Amygdala (tissue), 56 donors: ENCODE results near the gene BHLHE23.
A peak's percentile ranks its signal among the peaks of the same experiment; 100 is the strongest.

ENCODE experiments used
- DNase-seq, 56 donors: peaks; one replicate each; lab custom pipeline; 2025; lab: John Stamatoyannopoulos, UW

Gene BHLHE23

DNA sequence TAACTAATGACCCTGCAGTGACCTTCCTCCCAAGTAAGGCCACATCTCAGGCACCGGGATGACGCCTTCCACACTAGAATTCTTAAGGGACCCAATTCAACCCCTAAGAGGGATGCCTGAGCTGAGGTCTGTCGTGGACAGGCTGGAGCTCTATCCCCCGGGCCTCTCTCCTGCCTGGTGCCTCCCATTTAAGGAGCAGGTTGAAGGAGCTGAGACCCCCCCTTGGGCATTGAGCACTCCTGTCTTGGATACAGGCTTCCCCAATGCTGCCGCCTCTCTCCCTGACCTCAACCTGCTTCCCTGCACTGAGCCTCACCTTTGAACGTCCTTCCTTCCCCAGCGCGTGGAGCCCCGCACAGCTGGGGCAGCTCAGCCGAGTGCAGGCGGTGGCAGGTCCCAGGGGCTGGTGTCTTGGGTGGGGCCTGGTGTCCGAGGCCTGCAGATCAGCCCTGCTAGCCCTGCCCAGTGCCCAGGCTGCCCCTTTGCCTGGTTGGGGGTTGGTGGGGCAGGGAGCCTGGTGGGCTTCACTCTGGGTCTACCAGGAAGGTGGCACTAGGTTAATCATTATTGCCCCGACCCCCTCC lies 19.9 kb upstream of the BHLHE23 start:
- DNase-seq, result no peak

DNA sequence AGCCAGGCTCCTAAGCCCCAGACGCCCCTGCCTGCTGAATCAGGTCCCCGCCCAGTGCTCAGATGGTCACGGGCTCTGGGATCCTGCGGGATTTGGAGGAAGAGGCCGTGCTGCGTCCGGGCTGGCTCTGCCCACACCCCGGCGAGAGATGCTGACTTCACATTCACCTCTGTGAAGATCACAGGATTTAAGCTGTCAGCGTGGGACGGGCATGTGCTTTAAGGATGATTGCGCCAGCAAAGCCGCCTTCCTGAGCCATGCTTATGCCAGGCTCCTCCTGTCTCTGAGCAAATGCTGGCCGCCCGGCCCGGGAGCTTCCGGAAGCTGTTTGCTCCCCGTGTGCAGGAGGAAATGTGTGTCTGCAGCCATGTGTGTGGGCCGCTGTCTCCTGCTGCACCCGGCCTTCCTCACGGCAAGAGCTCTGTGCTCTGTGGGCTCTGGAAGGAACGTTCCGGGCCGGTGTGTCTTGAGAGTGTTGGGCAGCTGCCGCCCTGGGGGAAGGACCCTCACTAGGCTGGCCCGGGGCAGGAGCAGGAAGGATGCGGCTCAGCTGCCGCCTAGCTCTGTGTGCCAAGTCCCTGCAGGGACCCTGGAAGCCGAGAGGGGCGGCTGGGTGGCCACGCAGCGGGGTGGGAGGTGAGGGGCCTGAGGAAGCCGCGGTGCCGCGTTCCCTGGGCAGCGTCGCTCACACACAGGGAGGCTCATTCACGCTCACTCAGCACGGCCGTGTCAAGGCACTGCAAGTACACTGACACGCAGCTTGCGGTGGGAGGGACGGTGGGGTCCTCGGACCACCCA lies 19.0 kb upstream of the BHLHE23 start:
- DNase-seq, result peak in 2 of 56 donors; percentile 4 to 22

DNA sequence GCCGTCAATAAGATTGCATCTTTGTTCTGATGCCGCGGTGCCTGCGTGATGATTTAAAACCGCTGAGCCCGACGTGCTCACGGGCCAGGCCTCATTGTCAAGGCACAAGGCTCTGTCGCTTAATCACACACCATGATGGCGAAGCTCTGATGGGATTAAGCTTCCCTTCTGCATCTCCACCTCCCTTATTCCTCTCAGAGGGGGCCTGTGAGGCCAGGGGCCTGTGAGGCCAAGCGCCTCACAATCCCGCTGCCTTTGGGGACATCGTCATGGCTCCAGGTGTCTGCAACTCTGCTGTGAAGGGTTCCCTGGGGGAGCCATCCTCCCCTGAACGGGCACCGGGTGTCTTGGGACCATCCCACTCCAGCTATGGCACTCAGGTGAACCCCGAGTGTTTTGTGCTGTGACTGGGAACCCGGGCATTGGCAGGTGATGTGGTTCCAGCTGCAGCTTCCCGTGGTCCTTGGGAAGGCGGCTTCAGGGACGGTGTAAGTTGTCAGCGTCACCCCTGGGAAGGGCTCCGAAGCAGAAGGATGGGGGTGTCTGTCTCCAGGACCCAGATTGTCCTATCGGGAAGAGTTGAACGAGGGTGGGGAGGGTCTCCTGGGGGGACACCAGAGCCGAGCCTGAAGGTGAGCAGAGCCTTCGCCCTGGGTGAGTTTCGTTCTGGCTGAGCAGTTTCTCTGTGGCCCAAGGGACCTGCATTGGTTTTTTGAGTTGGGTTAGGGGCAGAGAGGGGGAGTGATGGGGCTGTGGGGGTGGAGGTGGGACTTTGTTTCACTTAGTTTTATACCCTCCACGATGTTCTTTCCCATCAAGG lies 18.0 kb upstream of the BHLHE23 start:
- DNase-seq, result no peak

DNA sequence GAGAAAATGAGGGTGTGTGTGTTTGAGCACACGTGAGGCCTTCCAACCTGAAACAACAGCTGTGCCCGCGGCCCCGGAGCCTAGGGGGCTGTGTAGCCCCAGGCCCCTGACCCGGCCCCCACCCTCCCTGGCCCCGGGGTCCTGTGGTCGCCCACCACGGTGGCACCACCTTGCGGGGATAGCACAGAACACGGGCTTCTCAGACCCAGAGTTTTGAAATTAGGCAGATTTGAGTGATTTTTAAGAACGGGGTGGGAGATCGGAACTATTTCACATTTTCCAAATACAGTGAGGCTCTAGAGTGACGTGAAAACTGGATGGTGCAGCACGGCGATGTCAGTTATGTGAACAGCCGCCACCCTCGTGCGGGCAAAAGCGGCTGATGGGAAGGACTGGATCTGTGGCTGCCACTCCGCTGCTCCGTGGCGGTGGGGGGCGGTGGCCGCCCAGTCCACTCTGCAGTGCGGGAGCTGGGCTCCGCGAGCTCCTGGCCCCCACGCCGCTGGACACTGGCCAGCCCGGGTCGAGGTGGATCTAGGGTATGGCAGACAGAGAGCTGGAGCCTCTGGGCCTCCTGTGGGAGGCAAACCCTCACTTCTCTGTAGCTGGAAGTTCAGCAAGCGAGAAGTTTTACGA lies 17.3 kb upstream of the BHLHE23 start:
- DNase-seq, result no peak

DNA sequence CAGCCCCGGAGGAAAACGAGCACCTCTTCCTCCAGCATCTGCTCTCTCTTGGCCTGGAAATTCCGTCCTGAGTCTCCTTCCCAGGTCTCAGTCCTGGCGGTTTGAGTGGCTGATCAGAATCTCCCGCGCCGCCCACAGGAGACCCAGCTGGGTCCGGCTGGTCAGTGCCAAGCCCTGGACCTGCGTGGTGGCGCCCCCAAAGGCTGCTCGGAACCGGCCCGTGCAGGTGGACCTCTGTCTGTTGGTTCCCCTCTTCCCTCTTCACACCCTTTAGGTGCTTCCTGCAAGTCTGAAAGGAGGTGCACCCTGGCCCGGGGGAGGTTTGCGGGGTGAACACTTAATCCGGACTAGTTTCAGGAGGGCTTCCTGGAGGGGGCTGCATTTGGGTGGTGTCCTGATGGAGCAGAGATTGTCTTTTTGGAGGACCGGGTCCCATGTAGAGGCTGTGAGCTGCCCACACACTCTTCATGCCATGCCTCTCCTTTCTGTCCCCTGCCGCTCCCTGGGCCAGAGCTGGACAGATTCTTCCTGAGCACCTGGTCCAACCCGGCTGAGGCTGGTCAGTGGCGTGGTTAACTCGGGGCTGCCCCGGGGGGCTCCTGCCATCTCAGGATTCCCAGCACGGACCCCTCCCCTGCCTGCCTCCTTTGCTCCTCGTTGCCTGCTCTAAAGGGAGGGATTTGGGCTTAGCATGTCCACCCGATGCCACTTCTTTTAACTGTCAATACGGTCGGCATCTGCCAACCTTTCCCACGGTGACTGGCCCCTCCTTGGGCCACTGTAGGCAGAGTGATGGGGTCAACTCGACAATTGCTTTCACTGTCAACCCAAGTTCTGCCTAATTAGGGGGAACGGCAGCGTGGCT lies 16.5 kb upstream of the BHLHE23 start:
- DNase-seq, result no peak

DNA sequence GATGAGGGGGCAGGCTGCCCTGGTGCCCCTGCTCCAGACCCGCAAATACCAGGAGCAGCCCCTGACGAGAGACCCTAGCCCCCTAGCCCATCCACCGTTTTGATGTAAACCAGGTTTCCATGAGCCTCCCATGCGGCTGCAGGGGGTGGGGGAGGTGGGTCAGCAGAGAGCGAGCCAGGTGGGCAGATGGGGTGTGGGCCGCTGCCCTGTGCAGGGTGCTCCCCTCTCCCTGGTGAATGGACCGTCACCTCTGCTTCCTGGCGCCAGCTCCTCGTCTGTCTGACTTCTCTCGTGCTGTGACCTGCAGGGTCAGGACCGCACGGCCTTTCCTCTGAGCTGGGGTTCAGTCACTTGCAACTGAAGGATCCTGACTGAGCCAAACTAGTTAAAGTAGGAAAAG lies 15.7 kb upstream of the BHLHE23 start:
- DNase-seq, result no peak

DNA sequence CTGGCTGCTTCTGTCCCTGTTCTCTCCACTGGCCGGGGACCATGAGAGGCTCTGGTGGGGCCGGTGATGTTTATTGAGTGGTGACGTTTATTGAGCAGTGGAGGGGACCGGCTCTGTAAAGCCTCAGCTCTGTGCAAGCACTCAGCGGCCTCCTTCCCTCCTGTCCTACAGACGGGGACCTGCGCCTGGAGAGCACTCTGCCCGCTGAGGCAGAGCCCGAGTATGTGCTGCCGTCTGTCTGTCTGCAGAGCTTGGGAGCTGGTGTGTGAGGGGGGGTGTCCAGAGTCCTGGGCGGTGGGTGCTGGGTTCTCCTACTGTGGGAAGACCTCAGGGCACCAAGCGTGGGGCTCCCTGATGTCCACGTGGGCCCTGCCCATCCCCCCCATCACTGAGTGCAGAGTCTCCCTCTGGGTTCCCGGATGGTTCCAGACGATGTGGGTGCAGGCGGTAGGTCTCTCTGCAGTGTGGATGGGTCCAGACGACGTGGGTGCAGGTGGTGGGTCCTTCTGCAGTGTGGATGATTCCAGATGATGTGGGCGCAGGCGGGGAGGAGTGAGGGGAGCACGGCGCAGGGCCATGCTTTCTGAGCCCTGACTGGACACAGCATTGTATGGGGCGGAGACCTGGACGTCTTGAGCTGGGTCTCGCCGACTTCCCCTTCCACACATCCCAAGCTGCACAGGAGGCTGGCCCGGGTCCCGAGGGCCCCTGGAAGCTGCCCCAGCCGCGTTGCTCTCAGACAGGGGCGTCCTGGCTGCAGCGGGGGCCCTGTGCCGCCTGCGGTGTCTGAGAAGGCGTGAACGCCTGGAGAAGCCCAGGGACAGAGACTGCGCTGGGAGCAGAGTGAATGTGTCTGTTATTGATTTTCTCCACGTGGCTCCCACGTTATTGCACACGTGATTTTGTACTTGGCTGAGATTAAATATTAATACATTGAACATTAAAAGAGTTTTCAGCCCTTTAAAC lies 14.9 kb upstream of the BHLHE23 start:
- DNase-seq, result no peak

DNA sequence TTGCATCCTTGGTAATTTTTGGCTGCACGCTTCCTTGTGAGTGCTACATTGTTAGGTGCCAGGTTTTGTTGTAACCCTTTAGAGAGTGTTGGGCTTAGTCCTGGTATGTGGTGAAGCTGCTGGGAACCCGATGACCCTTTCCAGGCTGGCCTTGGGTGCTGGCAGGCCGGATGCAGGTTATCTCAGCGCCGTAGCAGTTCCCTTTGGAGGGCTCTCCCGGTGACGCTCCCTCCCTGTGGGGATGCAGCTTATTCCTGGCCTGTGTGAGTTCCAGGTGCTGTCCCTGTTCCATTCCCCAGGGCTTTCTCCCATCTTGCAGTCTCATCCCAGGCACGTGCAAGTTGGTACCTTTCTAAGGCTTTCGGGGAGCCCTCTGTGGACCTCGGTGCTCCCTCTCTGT lies 13.9 kb upstream of the BHLHE23 start:
- no peak for DNase-seq

DNA sequence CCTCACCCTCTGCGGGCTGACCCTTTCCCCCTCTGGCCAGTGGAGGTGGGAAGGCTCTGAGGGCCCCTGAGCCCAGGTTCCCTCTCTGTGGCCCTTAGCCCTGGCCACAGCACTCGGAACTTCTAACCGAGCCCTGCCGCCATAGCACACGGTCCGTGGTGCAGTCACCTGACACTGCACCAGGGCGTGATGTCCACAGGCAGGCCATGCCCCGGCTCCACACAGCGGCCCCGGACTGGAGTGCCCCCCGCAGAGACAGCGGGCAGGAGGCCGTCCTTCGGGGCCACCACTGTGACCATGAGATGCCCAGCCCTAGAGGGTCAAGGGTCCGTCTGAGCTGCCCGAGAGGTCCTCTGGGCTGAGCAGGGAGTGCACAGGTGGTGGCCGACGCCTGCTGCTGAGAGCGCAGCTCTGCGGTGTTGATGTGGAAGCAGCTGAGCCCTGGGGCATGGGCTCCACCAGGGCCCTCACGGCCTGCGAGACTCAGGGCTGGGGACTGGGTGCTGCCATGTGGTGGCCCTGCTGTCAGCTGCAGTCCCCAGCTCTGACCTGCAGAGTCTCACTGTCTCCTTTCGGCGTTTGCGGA lies 11.2 kb upstream of the BHLHE23 start:
- DNase-seq, result no peak

DNA sequence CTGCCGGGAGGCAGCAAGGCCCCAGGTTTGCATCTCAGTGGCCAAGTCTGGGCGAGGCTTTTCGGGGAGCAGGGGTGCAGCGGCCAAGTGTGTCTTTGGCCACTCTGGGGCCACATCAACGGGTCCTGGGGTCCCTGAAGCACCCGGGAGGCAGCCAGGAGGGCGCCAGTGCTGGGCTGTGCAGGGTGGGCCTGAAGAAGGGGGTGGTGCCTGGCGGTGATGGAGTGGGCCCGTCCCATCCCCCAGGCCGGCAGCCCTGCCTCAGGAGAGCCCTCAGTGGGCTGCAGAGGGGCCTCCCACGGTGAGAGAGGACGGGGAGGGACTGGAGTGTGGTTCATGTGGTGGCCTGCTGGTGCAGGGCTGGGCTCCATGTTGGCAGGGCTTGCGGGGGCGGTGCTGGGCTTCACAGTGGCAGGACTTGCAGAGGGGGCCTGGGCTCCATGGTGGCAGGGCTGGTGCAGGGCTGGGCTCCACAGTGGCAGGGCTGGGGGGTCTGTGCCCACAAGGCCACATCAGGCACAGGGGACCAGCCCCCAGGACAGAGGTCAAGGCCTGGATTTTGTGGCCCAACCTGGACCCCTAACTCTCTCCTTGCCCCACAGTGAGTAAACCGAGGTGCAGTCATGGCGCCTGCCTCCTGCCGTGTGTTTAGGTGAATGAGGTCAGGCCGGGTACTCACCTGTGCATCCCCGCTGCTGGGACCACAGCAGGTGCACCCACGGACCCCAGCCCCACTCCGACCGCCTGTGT lies 10.5 kb upstream of the BHLHE23 start:
- no peak for DNase-seq

DNA sequence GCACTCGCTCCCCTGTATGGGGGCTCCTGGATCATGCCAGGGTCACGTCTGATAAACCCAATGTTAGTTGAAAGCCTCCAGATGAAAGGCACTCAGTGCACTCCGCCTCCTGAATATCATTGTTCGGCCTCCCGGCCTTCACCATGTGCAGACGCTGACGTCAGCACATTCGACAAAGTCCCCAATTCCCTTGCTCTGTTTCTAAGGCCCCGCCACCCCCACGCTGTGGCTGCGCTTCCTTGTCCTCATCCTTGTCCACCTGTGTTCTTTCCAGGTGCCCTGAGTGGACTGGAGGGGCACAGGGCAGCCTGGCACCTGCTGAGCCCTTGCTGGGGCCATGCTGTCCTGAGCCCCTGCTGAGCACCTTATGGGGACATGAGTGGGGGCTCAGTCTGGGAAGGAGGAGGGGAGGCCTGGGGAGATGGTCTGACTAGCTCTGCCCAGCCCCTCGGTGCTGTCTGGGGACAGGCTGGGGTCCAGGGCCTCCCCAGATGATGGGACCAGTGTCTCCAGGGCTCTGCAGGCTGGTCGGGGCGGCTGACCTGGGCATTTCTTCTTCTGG lies 9.8 kb upstream of the BHLHE23 start:
- DNase-seq, result no peak

DNA sequence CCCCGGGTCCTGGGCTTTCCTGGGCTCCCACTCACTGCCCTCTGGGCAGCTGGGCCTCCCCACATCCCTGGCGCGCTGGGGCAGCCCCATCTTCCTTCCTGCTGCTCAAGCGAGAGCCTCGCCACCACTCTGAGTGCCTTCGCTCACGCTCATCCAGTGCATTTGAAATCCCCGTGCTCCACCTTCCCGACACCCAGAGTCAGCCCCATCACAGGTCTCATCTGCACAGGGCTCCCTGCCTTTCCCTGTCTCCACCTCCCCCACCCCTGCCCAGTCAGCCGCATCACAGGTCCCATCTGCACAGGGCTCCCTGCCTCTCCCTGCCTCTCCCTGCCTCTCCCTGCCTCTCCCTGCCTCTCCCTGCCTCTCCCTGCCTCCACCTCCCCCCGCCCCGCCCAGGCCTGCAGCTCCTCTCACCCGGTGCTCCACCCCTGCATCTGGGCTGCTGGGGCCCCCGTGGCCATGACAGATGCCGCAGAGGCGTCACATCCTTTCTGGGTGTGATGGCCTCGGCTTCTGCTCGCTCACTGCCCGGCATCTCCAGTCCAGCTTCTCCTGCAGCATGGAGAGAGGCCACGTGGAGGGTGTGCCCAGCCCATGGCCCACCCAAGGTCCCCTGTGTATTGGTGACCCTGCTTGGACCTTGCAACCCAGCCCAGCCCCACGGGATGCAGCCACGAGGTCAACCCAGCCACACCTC lies 9.0 kb upstream of the BHLHE23 start:
- no peak for DNase-seq

DNA sequence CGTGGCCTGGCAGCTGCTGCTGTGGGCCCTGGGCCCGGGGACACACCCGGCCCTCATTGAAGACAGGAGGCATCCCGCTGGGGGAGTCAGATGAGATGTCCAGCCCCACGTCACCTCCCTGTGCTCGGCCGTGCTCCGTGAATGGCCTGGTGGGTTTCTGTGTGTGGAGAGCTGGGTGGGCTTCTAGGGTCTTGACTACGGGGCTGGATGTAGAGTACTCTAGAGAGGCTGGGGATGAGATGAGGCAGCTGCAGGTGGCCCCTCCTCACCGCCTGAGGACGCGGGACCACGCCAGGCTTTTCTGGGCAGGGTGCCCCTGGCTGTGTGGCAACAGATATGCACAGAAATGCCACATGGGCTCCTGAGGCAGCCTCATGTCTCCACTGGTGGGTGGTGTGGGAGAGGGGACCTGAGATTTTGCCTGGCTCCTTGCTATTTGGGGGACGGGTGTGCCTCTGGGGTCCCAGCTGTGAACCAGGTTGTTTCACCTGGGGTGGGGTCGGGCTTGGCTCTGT lies 8.4 kb upstream of the BHLHE23 start:
- no peak for DNase-seq

DNA sequence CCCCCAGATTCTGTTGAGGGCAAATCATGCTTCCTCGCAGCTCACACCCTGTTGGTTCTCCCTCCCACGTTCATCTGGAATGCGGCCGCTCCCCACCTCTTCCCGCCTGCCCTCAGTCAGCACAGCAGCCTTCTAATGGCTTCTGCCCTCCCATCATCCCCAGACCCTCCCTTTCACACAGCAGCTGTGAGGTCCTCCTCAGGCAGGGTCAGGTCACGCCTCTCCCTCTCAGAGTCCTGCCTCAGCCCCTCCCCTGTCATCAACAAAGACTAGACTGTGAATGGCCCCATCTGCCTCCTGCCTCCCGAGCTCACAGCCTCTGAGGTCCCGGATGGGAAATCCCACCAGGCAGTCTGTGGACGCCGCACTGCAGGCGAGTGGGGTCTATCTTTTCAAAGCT lies 7.9 kb upstream of the BHLHE23 start:
- no peak for DNase-seq

DNA sequence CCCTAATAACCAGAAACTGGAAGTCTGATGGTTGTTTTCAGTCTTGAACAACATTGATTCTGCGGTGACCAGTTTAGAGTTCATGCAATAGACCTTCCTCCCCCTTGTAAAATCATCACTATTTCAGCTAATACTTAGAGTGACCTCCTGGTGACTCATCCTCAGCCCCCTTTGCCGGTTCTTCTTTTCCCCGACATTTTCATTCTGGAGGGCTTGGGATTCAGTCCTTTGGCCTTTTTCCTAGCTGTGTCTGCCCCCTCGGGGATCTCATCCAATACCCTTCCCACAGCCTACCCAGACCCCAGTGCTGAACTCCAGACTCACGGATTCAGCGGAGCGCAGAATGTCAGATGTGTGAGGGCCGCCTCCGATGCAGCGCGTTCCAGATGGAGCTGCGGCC lies 7.5 kb upstream of the BHLHE23 start:
- no peak for DNase-seq

DNA sequence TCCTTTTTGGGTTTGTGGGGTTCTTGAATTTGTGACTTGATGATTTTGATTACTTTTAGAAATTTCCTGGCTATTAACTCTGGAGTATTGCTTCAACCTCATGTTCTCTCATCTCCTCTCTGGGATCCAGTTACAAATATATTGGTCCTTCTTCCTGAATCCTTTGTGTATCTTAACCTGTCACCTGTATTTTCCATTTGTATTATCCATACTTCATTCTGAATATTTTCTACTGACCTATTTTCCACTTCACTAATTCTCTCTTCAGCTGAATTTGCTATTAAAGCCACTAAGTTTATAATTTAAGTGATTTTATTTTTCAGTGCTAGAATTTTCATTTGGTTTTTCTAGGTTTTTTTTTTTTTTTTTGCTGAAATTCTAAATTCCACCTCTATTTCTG lies 6.4 kb upstream of the BHLHE23 start:
- no peak for DNase-seq

DNA sequence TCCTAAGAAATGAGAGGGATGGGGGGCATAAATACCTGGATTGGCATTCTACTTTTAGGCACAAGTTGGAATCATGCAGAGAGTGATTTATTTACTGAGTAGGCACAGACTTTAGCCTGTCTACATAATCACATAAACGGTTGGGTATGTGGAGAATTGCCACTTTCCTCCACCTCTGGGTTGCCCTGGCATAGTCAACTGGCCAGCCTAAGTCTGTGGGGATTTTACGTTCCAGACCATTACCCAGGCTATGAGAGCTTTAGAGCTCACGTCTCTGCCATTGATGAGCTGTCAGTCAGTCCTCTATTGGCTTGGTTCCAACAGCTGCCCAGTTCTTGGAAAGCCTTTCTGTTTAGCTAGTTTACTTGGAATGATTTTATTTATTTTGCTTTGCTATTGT lies 5.0 kb upstream of the BHLHE23 start:
- DNase-seq, result no peak
